Measurements from ENCODE around the gene IFI27L2.

GRCh38 chr14:94177806-94178205 is 48.4 kb upstream of the IFI27L2 start:
- TF ChIP-seq CTCF (IDR thresholded peaks at IDR 0.05; ENCODE audit: low read length) (no peak), EZH2 (IDR thresholded peaks at IDR 0.05; ENCODE audit: borderline replicate concordance, low read length) (no peak)

Measured in OCI-LY1 (cell line).